Stimulated activated naive CD8-positive, alpha-beta T cell treated with anti-CD3 and anti-CD28 coated beads, Interleukin-15, Interleukin-2, amounts not matched to agents 100 U/mL and 50 U/mL, for 24 hours (primary cell): ENCODE results near the gene PDZRN4.
A peak's percentile ranks its signal among the peaks of the same experiment; 100 is the strongest.
"Not testable (repeated sequence)": the region's sequence is repeated elsewhere in the genome, so short reads cannot be mapped to it uniquely, and the experiment has no call there.

Source experiments
- ATAC-seq: fragments of 150-1000 bp; cut with Tn5 transposase; one replicate; pipeline ENCODE4 v1.10.0; 2021
- DNase-seq: peaks from one replicate; pipeline ENCODE4 v3.0.0; 2021

The PDZRN4 gene

GRCh38 chr12:41217727-41218126 is 29.6 kb downstream of the PDZRN4 start:
- DNase-seq, result no peak
- no peak for ATAC-seq

- DNase-seq, result no peak
- no peak for ATAC-seq
Observed at GRCh38 chr12:41220931-41221330, 32.8 kb downstream of the PDZRN4 start.

- DNase-seq, result no peak
- ATAC-seq, result no peak
Observed at GRCh38 chr12:41221491-41221890, 33.4 kb downstream of the PDZRN4 start.

GRCh38 chr12:41223600-41223999 is 35.5 kb downstream of the PDZRN4 start:
- DNase-seq, result no peak
- ATAC-seq, result no peak

- no peak for DNase-seq
- no peak for ATAC-seq
Observed at GRCh38 chr12:41224066-41224465, 35.9 kb downstream of the PDZRN4 start.

GRCh38 chr12:41225179-41225578 is 37.1 kb downstream of the PDZRN4 start:
- ATAC-seq (no peak), DNase-seq (no peak)

- no peak for ATAC-seq
Observed at GRCh38 chr12:41228066-41228820, 40.1 kb downstream of the PDZRN4 start.

GRCh38 chr12:41230756-41231155 is 42.6 kb downstream of the PDZRN4 start:
- no peak for DNase-seq
- ATAC-seq, result no peak

More at GRCh38 chr12:41228066-41228820, 40.1 kb downstream of the PDZRN4 start:
- DNase-seq, result no peak

- DNase-seq (no peak), ATAC-seq (no peak)
Observed at GRCh38 chr12:41234692-41235091, 46.6 kb downstream of the PDZRN4 start.

- DNase-seq (no peak), ATAC-seq (no peak)
Observed at GRCh38 chr12:41242603-41243002, 54.5 kb downstream of the PDZRN4 start.

- DNase-seq (no peak), ATAC-seq (no peak)
Observed at GRCh38 chr12:41248391-41248790, 60.3 kb downstream of the PDZRN4 start.

- DNase-seq, result no peak
Observed at GRCh38 chr12:41250748-41251147, 62.6 kb downstream of the PDZRN4 start.

GRCh38 chr12:41254004-41254914 is 66.1 kb downstream of the PDZRN4 start:
- DNase-seq, result no peak
- no peak for ATAC-seq

More at GRCh38 chr12:41250748-41251147, 62.6 kb downstream of the PDZRN4 start:
- no peak for ATAC-seq

- not testable (repeated sequence) for DNase-seq, ATAC-seq
Observed at GRCh38 chr12:41263196-41263595, 75.1 kb downstream of the PDZRN4 start.

GRCh38 chr12:41264281-41264680 is 76.2 kb downstream of the PDZRN4 start:
- no peak for DNase-seq

GRCh38 chr12:41269056-41269455 is 80.9 kb downstream of the PDZRN4 start:
- no peak for ATAC-seq

More at GRCh38 chr12:41264281-41264680, 76.2 kb downstream of the PDZRN4 start:
- ATAC-seq, result no peak

GRCh38 chr12:41271489-41271888 is 83.4 kb downstream of the PDZRN4 start:
- ATAC-seq (no peak), DNase-seq (no peak)

More at GRCh38 chr12:41269056-41269455, 80.9 kb downstream of the PDZRN4 start:
- DNase-seq, result no peak

- ATAC-seq, result no peak
- DNase-seq, result no peak
Observed at GRCh38 chr12:41274643-41275042, 86.5 kb downstream of the PDZRN4 start.

- peak; percentile 10 for DNase-seq
- no peak for ATAC-seq
Observed at GRCh38 chr12:41277100-41277945, 89.2 kb downstream of the PDZRN4 start.

GRCh38 chr12:41277946-41278267 is 89.8 kb downstream of the PDZRN4 start:
- DNase-seq (no peak), ATAC-seq (no peak)

GRCh38 chr12:41280341-41281095 is 92.4 kb downstream of the PDZRN4 start:
- not testable (repeated sequence) for ATAC-seq, DNase-seq
